ENCODE results near the gene PREX1.
"Not testable (repeated sequence)": the region's sequence is repeated elsewhere in the genome, so short reads cannot be mapped to it uniquely, and the experiment has no call there.

The PREX1 gene

DNA sequence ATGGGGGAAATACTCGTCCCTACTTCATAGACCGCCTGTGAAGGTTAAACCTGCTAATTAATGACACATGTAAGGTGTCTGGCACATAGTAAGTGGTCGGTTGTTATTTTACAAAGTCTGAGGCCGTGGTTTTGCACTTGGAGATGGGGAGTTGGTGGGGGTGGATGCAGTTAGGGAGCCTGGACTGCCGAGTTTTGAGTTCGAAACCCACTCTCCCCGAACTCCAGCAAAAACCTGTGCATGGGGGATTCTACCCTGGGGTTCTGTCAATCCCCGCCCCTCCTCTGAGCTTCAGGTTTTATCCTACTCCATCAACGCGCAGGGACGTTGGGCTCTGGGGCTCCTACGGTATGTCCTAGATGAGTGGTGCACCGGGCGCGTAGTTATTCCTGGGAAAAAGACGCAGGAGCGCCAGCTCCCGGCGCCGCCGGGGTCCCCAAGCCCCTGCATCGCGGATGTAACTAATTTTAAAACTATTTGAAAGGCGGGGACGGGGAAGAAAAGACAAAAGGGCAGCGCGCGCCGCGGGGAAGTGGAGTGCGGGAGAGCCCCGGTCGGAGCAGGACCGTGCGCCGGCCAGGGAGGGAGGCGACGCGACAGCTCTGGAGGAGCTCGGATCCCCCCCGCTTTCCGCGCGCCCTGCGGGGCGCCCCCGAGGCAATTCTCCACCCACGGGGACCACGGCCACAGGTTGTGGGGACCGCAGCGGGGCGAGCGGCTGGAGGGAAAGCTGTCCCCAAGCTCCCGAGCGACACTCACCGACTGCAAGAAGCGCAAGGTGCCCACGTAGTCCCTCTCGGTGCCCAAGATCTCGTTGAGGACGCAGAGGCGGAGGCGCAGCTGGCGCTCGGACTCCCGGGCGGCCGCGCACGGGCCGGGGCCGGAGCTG lies 672 bp downstream of the PREX1 start:
- DNase-seq (ENCODE audit: low read depth in 3 of 3, low spot score in 1 of 3), result no peak

DNA sequence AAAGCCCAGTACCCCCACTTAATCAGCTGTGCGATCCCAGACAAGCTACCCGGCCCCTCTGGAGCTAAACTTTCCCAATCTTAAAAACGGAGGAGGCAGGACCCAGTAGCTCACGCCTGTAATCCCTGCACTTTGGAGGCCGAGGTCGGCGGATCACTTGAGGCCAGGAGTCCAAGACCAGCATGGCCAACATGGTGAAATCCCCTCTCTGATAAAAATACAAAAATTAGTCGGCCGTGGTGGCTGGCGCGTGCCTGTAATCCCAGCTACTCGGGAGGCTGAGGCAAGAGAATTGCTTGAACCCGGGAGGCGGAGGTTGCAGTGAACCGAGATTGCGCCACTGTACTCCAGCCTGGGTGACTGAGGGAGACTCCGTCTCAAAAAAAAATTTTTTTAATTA lies 1.3 kb downstream of the PREX1 start:
- DNase-seq (ENCODE audit: low read depth in 3 of 3, low spot score in 1 of 3), result not testable (repeated sequence)

DNA sequence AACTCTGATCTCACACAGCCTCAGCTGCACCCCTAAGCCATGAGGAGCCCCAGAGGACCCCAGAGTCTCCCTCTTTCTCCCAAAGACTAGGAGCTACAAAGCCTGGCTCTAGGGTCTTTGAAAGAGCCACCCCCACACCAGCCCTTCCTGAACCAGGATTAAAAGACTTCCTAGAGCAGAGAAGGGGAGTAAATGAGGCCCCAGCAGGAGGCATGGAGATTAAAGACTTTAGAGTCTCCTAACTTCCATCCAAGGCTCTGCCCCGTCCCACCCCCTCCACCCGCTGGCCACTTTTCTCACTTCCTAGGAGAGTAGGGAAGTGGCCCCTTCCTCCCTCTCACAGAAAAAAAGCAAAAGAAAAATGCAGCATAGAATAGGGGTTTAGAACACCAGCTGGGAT lies 1.7 kb downstream of the PREX1 start:
- no peak for DNase-seq (ENCODE audit: low read depth in 3 of 3, low spot score in 1 of 3)

DNA sequence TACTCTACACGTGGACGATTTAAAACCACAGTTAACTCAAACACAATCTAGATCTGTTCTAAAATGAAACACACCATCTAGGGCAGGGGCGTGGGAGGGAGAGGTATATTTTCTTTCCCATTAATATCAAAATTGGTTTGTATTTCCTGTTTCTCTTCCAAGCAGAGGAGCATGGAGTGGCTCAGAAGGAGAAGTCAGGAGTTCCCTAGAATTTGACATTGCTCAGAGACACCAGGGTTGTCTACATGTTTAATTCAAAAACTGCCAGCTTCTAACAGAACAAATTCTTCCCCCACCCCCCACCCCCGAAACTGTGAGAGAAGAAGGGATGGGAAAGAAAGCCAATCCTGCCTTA lies 2.3 kb downstream of the PREX1 start:
- no peak for DNase-seq (ENCODE audit: low read depth in 3 of 3, low spot score in 1 of 3)

DNA sequence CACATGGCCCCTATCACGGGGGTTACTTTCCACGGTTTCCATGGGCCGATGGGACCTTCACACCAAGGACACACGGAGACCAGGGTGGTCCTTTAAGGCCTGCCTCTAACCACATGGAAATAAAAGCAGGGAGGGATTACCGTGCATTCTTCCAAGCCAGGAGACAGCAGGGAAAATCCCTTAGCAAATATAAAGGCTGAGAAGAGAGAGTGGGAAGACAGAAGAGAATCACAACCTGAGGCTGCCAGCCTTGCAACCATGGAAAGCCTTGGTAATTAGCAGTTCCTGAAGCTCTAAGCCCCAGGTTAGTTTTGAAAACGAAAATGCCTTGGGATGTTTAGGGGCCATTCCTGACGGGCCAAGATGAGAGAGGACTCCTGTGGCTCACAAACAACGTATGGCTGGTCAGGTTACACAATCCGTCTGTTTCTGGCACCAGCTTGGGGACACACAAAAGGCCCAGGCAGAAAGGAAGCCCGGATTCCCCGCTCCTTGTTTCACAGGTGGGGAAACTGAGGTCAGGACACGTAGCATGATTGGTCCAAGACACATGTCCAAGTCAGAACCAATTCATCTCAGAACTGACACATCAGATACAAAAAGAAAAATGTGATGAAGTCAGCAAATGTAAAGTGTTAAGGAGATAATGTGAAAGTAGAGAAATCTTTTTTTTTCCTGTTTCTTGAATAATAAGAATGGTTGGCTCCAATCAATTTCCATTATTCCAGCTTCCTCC lies 2.8 kb downstream of the PREX1 start:
- no peak for DNase-seq (ENCODE audit: low read depth in 3 of 3, low spot score in 1 of 3)

DNA sequence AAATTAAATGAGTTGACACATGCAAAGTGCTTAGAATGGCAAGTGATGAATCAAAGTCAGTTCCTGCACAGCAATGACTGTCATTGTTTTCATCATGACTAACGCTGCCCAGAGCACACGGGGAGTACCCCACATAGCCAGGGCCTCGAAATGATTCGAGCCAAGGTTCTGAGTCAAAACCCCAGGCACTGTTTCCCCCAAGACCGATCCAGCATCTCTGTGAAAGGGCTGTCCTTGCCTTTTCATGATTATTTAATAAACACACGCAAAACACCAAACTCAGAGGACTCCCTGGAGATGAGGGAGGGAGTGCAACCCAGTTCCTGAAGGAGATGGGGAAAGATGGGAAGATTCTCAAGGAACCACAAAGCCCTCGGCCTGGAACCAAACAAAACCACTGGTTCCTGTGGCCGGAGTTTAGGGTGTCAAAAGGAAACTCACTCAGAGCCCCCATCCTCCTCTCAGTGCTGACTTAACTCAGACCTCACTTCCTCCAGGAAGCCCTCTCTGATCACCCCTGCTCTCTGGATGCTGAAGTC lies 3.8 kb downstream of the PREX1 start:
- DNase-seq (ENCODE audit: low read depth in 3 of 3, low spot score in 1 of 3), result peak in 1 of 3 donors; percentile 14

DNA sequence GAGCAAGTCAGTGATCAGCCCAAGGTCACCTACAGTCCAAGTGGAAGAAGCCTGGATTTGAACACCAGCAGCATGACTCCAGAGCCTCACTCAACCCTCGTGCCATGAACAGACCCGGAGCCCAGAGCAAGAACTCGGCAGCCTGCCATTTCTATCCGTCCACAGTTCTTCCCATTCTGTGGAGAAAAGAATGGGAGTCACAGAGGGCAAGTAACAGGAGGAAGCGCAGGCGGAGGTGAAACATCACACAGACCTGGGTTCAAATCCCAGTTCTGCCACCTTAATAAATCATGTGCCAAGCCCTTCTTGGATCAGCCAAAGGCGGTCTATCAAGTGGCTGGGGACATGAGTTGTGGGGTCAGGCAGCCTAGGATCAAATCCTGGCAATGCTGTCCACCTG lies 4.3 kb downstream of the PREX1 start:
- no peak for DNase-seq (ENCODE audit: low read depth in 3 of 3, low spot score in 1 of 3)

DNA sequence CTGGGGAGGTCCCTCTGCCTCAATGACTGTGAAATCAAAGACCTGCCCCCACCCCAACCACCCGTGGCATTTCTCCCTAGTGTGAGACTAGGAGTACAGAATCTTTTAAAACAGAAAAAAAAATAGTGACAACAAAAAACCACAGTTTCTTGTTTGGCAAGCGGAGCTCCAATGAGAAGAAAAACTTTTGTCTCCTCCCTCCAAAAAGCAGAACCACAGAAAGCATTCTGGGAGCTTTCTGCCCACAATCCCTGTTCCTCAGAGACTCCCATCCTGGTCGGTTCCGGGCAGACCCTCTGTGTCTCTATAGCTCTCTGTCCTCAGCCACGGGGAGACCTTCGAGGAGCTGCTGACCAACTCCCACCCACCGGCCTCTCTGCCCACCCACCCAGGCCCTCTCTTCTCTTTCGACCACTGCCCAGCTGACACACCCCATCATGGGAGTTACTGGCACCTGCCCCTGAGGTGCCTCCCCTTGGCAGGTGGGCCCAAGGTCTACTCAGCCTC lies 4.9 kb downstream of the PREX1 start:
- no peak for DNase-seq (ENCODE audit: low read depth in 3 of 3, low spot score in 1 of 3)

DNA sequence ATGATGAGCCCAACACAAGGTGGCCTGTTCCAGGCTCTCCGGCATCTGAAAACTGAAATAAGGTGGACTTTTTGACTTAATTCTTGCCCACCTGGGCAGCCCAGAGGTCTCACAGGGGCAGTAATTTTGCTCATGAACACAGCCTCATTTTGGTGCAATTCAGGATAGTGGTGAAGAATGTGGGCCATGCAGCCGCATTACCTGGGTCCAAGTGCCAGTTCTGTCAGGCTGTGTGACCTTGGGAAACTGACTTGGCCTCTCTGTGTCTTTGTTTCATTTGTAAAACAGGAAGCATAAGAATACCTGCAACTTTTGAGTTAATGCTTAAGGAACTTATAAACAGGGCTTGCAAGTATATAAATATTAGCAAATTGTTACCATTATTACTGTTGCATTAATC lies 5.6 kb downstream of the PREX1 start:
- no peak for DNase-seq (ENCODE audit: low read depth in 3 of 3, low spot score in 1 of 3)

DNA sequence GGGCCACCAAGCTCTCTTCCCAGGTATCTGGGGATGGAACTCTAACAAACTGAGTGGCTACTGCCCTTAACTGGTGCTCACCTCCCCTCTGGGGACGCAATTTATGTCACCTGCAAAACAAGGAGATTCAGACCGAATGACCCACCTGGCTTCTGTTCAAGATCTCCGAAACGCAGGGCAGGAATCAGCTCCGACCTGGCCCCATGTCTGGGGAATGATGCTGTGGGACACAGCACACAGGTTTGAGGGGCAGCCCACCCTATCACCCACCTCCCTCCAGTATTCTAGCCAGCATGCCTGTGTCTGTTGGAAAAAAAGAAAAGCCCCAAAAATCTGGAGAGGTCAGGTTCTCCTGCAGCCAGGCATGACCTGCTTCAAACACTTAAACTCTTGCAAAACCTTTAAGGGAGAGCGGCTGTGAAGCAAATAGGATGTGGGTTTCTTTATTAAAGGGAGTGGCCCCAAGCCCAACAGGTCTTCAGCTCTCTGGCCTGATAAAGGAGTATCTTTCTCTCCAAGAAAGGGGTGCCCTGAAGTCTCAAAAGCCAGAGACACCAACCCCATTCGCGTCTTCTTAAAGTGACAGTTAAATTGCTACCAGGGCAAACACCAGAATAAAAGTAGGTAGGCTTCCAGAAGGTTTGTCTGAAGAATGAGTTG lies 6.4 kb downstream of the PREX1 start:
- no peak for DNase-seq (ENCODE audit: low read depth in 3 of 3, low spot score in 1 of 3)

DNA sequence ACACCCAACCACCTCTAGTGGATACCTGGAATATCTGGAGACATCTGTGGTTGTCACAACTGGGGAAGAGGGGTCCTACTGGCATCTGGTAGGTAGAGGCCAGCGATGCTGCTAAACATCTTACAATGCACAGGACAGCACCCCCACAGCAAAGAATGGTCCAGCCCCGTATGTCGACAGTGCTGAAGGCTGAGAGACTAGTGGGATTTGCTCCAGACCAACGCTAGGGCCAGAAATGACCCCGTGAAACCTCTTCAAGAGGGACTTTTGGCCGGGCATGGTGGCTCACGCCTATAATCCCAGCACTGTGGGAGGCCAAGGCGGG lies 7.2 kb downstream of the PREX1 start:
- no peak for DNase-seq (ENCODE audit: low read depth in 3 of 3, low spot score in 1 of 3)

DNA sequence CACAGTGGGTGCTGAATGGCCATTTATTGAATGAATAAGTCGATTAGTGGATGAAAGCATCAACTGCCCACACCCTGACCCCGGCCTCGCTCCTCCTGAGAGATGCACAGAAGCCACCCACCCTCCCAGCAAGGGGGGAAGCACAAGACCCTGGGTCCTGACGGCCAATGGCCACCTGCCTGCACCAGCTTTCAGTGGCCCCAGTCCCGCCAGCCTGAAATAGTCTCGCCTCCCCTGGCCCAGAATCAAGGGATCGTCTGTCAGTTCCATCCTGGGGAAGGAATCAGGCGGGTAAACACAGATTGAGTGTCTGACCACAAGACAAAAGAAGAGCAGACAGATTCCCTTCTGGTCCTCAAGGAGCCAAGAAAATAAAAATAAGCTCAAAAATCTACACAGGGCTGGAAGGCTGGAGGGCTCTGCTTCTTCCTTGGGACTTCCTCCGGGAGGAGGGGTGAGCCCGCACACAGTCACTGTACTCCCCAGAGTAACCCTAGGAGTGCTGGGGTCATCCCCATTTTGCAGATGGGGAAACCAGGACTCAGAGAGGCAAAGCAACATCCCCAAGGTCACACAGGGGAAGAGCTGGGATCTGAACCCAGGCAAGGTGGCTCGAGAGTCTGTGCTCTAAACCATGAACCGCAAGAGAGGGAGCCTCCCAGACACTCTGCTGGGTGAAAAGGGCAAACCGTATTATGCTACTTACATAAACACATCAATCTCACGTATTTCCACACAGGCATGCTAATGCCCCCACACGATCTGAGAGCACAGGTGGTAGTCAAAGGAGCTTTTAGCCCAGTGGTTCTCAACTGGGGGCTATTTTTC lies 7.8 kb downstream of the PREX1 start:
- no peak for DNase-seq (ENCODE audit: low read depth in 3 of 3, low spot score in 1 of 3)

DNA sequence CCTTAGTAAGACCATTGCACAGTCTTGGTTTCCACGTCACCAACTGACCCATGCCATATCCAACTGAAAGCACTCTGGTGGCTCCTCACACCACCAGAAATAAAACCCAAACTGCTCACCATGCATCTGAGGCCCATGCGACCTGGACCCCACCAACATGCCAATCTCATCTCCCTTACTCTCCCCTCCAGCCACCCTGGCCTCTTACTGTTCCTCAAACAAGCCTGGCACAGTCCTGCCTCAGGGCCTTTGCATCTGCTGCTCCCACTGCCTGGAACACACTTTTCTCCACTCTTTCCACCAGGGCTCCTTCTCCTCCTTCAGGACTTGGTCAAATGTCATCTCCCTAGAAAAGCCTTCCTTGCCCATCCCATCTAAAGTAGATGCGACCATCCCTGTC lies 8.7 kb downstream of the PREX1 start:
- DNase-seq (ENCODE audit: low read depth in 3 of 3, low spot score in 1 of 3), result no peak

DNA sequence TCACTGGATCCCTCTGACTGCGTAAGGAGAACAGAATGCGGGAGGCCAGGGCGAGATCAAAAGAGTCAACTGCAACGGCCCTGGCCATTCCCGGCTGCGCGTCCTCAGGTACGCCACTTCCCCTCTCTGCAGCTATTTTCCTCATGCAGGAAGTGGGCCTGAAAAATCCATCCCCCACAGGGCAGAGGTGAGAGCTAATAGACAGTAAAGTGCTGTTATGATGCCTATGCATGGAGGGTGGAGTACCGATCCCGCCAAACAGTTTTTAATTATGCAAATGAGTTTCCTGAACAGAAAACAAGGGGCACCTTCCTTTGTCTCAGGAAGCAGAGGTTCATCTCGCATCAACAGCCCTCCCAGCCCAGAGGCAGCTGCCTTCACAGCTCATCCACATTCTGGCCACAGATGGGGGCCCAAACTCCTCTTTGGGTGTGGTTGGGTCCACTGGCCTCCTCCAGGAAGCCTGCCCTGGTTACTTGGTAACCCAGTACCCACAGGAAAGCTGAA lies 9.3 kb downstream of the PREX1 start:
- no peak for DNase-seq (ENCODE audit: low read depth in 3 of 3, low spot score in 1 of 3)

DNA sequence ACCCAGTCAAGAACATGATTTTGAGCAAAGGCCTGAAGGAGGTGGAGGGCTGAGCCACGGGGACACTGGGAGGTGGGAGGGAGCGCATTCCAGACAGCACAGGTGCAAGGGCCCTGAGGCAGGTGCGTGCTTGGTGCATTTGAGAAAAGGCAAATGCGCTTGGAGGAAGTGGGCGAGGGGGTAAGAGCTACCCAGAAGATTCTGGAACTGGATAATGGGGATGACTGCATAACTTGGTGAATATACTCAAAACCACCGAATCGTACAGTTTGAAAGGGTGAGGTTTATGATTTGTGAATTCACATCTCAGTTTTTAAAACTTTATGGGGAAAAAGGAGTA lies 9.8 kb downstream of the PREX1 start:
- DNase-seq (ENCODE audit: low read depth in 3 of 3, low spot score in 1 of 3), result no peak

DNA sequence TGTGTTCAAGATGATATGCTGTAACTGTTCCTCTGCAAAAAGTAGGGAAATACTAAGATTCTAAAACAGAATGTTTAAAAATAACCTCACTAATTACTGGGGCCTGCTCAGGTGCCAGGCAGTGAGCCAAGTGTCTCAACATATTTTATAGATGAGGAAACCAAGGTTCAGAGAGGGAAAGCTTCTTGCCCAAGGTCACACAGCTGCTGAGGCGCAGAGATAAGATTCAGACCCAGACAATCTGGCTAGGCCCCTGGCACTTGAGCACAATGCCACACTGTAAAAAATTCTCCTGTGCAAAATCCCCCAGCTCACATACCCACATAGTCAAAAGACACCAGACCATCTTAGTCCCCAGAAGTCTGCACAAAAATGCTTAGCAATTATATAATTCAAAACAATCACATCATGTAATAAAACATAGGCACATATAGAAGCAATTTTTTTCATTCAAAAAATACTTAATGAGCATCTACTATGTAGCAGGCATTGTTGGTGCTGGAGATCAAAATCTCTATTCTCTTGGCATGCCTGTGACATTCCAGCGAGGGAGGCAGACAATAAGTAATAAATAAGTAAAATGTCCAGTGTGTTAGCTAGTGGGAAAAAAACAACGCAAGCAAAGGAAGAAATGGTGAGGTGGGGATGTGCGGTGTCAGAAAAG lies 10.3 kb downstream of the PREX1 start:
- no peak for DNase-seq (ENCODE audit: low read depth in 3 of 3, low spot score in 1 of 3)

DNA sequence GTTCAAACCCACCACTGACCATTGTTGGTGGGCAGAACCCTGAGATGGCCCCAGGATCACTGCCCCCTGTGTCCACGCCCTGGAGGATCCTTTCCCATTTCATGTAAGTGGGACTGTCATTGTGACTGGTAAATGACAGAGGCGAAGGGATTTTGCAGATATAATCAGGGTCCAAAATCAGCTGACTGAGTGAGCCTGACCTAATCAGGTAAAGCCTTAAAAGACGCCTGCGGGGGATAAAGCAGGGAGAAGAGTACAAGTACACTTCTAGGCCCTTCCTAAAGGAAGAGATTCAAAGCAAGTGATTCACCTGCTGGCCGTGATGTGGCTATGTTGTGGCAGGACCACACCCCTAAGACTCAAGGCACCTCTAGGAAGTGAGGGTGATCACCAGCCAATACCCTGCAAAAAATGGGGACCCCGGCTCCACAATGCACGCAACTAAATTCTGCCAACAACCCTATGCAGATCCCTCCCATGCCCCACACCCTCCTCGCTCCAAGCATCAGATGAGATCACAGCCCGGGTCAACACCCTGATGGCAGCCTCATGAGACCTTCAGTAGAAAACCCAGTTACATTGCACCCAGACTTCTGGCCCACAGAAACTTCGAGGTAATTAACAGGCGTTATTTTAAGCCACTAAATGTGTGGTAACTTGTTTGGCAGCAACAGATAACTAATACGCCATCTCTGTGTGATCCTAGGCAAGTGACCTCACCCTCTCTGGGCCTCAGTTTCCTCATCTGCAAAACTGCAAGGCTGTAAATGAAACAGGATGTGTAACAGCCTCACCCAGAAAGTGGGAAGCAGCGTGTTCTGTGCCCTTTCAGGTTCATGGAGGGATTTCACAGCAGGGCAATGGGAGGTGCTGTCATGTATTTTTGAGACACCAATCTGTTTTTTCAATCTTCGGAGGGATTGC lies 11.3 kb downstream of the PREX1 start:
- no peak for DNase-seq (ENCODE audit: low read depth in 3 of 3, low spot score in 1 of 3)

DNA sequence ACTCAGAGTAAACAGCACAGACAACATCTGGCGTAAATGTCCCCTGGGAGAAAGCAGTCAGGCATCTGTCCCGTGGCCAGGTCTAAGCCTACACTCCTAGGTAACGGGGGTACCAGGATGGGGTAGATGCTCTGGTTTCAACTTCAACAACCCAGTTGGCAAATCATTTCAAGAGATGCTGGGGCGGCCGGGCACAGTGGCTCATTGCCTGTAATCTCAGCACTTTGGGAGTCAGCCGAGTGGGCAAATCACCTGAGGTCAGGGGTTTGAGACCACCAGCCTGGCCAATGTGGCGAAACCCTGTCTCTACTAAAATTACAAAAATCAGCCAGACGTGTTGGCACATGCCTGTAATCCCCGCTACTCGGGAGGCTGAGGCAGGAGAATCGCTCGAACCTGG lies 12.3 kb downstream of the PREX1 start:
- DNase-seq (ENCODE audit: low read depth in 3 of 3, low spot score in 1 of 3), result no peak

DNA sequence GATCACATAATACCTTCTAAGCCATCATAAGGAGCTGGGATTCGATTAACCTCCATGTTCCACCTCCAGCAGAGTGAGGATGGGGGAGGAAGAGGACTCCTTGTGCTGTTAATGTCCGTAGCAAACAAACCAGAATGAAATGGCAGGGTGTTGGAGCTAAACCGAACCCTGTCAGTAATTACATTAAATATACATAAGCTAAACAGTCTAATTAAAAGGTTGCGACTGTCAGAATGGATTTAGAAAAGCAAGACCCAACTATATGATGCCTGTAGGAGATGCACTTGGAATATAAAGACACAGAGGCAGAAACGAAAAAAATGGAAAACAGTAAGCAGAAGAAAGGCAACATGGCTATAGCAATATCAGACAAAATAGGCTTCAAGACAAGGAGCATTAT lies 13.2 kb downstream of the PREX1 start:
- DNase-seq (ENCODE audit: low read depth in 3 of 3, low spot score in 1 of 3), result no peak
